DND-41 (cell line): ENCODE results near the gene GATA5.

Experiments
- ATAC-seq: fragments of 200-7000 bp; cut with Tn5 transposase; 3 replicates; pipeline ENCODE4 v1.9.1; 2021; ENCODE audit warnings: low read depth; ENCODE audit not compliant: insufficient read depth
- DNase-seq: peaks from one replicate; pipeline ENCODE4 v3.0.0-alpha.2; 2020
- H2AFZ ChIP-seq: 2 replicates; pipeline ENCODE4 v1.6.0; 2012; ENCODE audit warnings: low read depth, low read length
- H3K27ac ChIP-seq: 2 replicates; pipeline ENCODE4 v1.5.1; 2012; ENCODE audit warnings: low read length, inconsistent platforms
- H3K27me3 ChIP-seq: fragments of 200-600 bp; sonication (generic); 2 replicates; pipeline ENCODE4 v1.6.0; 2012; ENCODE audit warnings: low read length, mild to moderate bottlenecking, inconsistent platforms; ENCODE audit not compliant: insufficient read depth, poor library complexity
- H3K36me3 ChIP-seq: 2 replicates; pipeline ENCODE4 v1.5.1; 2012; ENCODE audit warnings: low read length, inconsistent platforms; ENCODE audit not compliant: insufficient read depth
- H3K4me1 ChIP-seq: 2 replicates; pipeline ENCODE4 v1.5.1; 2012; ENCODE audit warnings: mild to moderate bottlenecking, low read length; ENCODE audit not compliant: insufficient read depth
- H3K4me2 ChIP-seq: 2 replicates; pipeline ENCODE4 v1.6.0; 2012; ENCODE audit warnings: mild to moderate bottlenecking, moderate library complexity, low read length, inconsistent platforms; ENCODE audit not compliant: insufficient read depth
- H3K4me3 ChIP-seq, 2 experiments: fragments of 200-600 bp in 1 of 2; shearing (Covaris generic) in 1 of 2; 2 replicates each; pipeline ENCODE4 v1.5.1; 2012 to 2016; ENCODE audit warnings: inconsistent platforms in 2 of 2, low read length in 2 of 2, mild to moderate bottlenecking in 2 of 2, low read depth in 1 of 2, moderate library complexity in 1 of 2
- H3K79me2 ChIP-seq: 2 replicates; pipeline ENCODE4 v1.6.0; 2012; ENCODE audit warnings: low read length, inconsistent platforms; ENCODE audit not compliant: insufficient read depth
- H3K9ac ChIP-seq: 2 replicates; pipeline ENCODE4 v1.6.0; 2012; ENCODE audit warnings: low read depth, mild to moderate bottlenecking, inconsistent platforms, low read length, moderate library complexity
- H3K9me3 ChIP-seq: 2 replicates; pipeline ENCODE4 v1.5.1; 2012; ENCODE audit warnings: low read length, moderate library complexity, mild to moderate bottlenecking, inconsistent platforms; ENCODE audit not compliant: insufficient read depth, severe bottlenecking
- H4K20me1 ChIP-seq: 2 replicates; pipeline ENCODE4 v1.6.0; 2012; ENCODE audit warnings: low read length; ENCODE audit not compliant: insufficient read depth
- CTCF ChIP-seq: IDR thresholded peaks from 2 replicates; pipeline ENCODE4 v1.5.1; 2012; ENCODE audit warnings: borderline replicate concordance, low read length, moderate library complexity, mild to moderate bottlenecking; ENCODE audit not compliant: poor library complexity, severe bottlenecking; ENCODE audit errors: extremely low read depth
- EZH2 ChIP-seq: IDR thresholded peaks from 3 replicates; pipeline ENCODE4 v1.6.1; 2012; ENCODE audit warnings: borderline replicate concordance, low read depth, mild to moderate bottlenecking, moderate library complexity, low read length, inconsistent platforms; ENCODE audit not compliant: severe bottlenecking

Gene GATA5

DNA sequence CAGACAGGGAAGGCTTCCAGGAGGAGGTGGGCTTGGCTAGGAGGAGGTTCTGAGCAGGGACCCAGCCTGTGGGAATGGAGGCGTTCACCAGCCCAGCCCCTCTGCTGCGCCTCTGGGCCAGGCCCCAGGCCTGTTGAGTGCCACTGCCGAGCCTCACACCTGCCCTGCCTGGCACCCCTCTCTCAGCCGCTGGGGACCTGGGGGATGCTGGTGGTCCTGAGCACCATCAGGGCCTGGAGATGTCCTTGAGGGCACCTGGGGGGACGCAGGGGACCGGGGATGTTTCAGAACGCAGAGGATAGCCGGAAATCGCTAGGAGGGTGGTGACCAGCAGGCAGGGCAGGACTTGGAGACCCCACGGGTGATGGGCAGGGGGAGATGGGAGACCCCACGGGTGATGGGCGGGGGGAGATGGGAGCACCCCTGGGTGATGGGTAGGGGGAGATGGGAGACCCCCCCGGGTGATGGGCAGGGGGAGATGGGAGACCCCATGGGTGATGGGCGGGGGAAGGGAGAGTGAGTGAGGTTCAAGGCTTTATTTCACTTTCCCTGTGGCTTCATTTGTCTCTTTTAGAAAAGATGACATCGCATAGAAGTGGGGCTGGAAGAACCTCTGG lies 12.7 kb downstream of the GATA5 start:
- H3K27me3 ChIP-seq: no peaks in the 10 kb centered on the region
- no peaks in the 10 kb centered on the region for H3K4me1 ChIP-seq
- no peaks in the 10 kb centered on the region for H3K36me3 ChIP-seq
- DNase-seq (no peak), ATAC-seq (no peak)
- no peak overlapping the region for H3K4me3 ChIP-seq
- H3K9me3 ChIP-seq: no peaks in the 10 kb centered on the region
- no peak overlapping the region for H2AFZ ChIP-seq
- no peak overlapping the region for H3K27ac ChIP-seq
- H3K79me2 ChIP-seq: no peaks in the 10 kb centered on the region
- TF ChIP-seq EZH2 (no peak), CTCF (no peak)
- H4K20me1 ChIP-seq: peaks cover 18% of the 10 kb centered on the region
- no peak overlapping the region for H3K4me2 ChIP-seq
- H3K9ac ChIP-seq: no peak overlapping the region

GRCh38 chr20:62461834-62462233 lies 14.0 kb downstream of the GATA5 start:
- no peak for ATAC-seq
- Histone ChIP-seq H3K79me2 (no peaks in the 10 kb centered on the region), H3K9me3 (no peaks in the 10 kb centered on the region), H3K36me3 (no peaks in the 10 kb centered on the region), H3K27me3 (no peaks in the 10 kb centered on the region), H3K4me2 (no peak overlapping the region), H2AFZ (no peak overlapping the region), H3K9ac (no peak overlapping the region), H3K4me1 (no peaks in the 10 kb centered on the region), H3K27ac (no peak overlapping the region), H3K4me3 (no peak overlapping the region), H4K20me1 (peaks cover 21% of the 10 kb centered on the region)
- DNase-seq: no peak
- no peak for TF ChIP-seq CTCF
- TF ChIP-seq EZH2: no peak

DNA sequence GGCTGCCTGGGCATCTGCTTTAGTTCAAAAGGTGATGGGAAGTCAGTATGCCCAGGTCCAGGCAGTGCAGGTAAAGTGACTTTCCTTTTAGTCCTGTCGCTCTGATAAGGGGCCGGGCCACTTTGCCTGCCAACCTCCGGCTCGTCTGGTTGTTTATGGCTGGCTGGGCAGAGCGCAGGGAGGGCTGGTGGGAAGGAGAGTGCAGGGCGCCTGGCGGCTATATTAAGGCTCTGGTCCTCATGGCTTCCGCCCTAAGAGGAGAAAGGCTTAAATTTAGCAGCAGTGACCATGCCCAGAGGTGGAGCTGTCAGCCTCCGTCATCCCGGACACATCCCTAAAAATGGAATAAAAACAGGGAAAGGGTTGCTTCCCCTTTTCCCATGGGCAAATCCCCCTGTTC lies 14.6 kb downstream of the GATA5 start:
- Histone ChIP-seq H3K9ac (no peak overlapping the region), H2AFZ (no peak overlapping the region), H3K4me1 (no peaks in the 10 kb centered on the region), H3K4me2 (no peak overlapping the region), H4K20me1 (peaks cover 17% of the 10 kb centered on the region; the same call in 1 of the 2 replicates), H3K27me3 (peaks cover 2% of the 10 kb centered on the region), H3K79me2 (no peaks in the 10 kb centered on the region), H3K9me3 (no peaks in the 10 kb centered on the region), H3K4me3 (no peak overlapping the region), H3K27ac (no peak overlapping the region), H3K36me3 (no peaks in the 10 kb centered on the region)
- ATAC-seq: no peak
- TF ChIP-seq CTCF: no peak
- TF ChIP-seq EZH2: no peak
- DNase-seq: no peak

GRCh38 chr20:62460678-62461077 lies 15.1 kb downstream of the GATA5 start:
- ATAC-seq (no peak), DNase-seq (no peak)
- no peaks in the 10 kb centered on the region for H3K9me3 ChIP-seq
- peaks cover 3% of the 10 kb centered on the region for H3K27me3 ChIP-seq
- no peaks in the 10 kb centered on the region for H3K79me2 ChIP-seq
- H2AFZ ChIP-seq: no peak overlapping the region
- TF ChIP-seq EZH2 (no peak), CTCF (no peak)
- H3K36me3 ChIP-seq: no peaks in the 10 kb centered on the region
- peaks cover 17% of the 10 kb centered on the region; the same call in 1 of the 2 replicates for H4K20me1 ChIP-seq
- no peak overlapping the region for H3K4me2 ChIP-seq
- no peak overlapping the region for H3K9ac ChIP-seq
- no peak overlapping the region for H3K27ac ChIP-seq
- no peak overlapping the region for H3K4me3 ChIP-seq
- no peaks in the 10 kb centered on the region for H3K4me1 ChIP-seq
